Measurements from ENCODE around the gene SLC16A3. TPM values are rescaled to one million over a fixed set of nuclear protein-coding genes. Genes with fewer than 3 reads are reported as not detected.
"Not testable (repeated sequence)": the region's sequence is repeated elsewhere in the genome, so short reads cannot be mapped to it uniquely, and the experiment has no call there.

SLC16A3 gene
- total RNA-seq, 1 donor from 2014 or later, result 29.8 TPM

- no peaks in the 10 kb centered on the region for H3K27me3 Mint-ChIP-seq
- H3K4me1 Mint-ChIP-seq (ENCODE audit: unreplicated experiment), result peaks cover 12% of the 10 kb centered on the region
- H3K27ac Mint-ChIP-seq, result no peak overlapping the region
- no peak overlapping the region for H3K4me3 Mint-ChIP-seq
- H3K36me3 Mint-ChIP-seq, result peaks cover 5% of the 10 kb centered on the region
- no peak for TF ChIP-seq CTCF (conservative IDR thresholded peaks at IDR 0.05)
- no peaks in the 10 kb centered on the region for H3K9me3 Mint-ChIP-seq
- DNase-seq (ENCODE audit: extremely low spot score, unreplicated experiment), result no peak
Measured at GRCh38 chr17:82201498-82201910, 27.3 kb upstream of the SLC16A3 start.

- no peaks in the 10 kb centered on the region for H3K9me3 Mint-ChIP-seq
- peaks cover 12% of the 10 kb centered on the region for H3K4me1 Mint-ChIP-seq (ENCODE audit: unreplicated experiment)
- H3K27ac Mint-ChIP-seq, result no peak overlapping the region
- no peak for TF ChIP-seq CTCF (conservative IDR thresholded peaks at IDR 0.05)
- H3K4me3 Mint-ChIP-seq, result no peak overlapping the region
- no peak for DNase-seq (ENCODE audit: extremely low spot score, unreplicated experiment)
- H3K27me3 Mint-ChIP-seq, result no peaks in the 10 kb centered on the region
- peaks cover 3% of the 10 kb centered on the region for H3K36me3 Mint-ChIP-seq
Measured at GRCh38 chr17:82202981-82203380, 25.9 kb upstream of the SLC16A3 start.

DNA sequence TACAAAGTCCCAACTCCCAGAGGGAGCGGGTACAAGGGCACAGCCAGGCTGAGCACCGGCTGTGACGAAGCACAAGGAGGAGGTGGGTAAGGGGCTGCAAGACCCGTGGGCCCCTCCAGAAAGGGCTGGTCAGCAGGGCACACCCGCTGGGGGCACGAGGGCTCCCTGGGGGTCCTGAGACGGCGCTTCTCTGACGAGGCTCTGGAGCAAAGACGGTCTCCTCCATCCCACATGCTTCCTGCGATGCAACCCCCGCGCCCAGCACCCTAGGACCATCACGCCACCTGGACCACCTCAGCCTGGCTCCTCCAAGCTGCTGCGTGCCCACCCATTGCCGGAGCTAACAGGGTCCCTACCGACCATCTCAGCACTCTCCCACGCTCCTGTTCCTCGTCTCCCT, 24.9 kb upstream of the SLC16A3 start:
- Mint-ChIP-seq H3K27me3 (no peaks in the 10 kb centered on the region), H3K36me3 (no peaks in the 10 kb centered on the region), H3K4me1 (ENCODE audit: unreplicated experiment) (peaks cover 12% of the 10 kb centered on the region), H3K9me3 (no peaks in the 10 kb centered on the region), H3K4me3 (no peak overlapping the region), H3K27ac (no peak overlapping the region)
- no peak for DNase-seq (ENCODE audit: extremely low spot score, unreplicated experiment)
- TF ChIP-seq CTCF (conservative IDR thresholded peaks at IDR 0.05), result no peak

- no peak for TF ChIP-seq CTCF (conservative IDR thresholded peaks at IDR 0.05)
- H3K27ac Mint-ChIP-seq, result peak overlapping the region; percentile 98
Measured at GRCh38 chr17:82204831-82205719, 23.8 kb upstream of the SLC16A3 start.

DNA sequence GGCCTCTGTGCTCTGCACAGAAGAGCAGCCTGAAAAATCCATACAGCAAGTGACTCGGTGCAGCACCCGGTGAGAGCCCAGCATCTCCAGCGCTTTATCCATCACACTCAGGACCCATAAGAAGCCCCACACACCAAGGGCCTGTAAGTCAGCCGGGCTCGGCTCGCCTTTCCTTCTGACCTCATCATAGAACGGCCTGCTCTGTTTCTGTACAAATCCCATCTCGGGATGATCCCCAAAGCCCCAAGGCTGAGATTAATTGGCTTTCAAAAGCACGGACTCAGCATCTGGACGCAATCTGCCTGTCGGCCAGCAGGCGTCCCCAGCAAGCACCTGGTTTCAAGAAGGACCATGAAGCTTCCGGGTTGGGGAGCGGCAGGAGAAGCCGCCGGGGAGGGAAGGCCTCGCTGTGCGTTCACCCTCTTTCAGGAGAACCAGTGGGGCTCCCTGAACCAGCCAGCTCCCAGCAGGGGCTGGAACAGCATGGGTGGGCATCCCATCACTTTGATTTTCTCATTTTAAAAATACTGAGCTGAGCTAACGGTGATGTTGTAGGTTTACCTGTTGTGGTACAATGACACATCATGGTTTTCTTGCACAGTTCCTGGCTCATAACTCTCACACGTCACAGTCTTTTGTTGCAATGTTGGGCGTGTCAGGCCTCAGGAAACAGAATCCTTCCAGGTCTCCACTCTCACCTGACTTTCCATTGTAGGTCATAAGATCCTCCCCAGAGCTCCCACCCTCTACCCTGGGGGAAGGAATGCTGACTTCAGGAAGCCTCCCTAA, 22.9 kb upstream of the SLC16A3 start:
- Mint-ChIP-seq H3K4me3 (peak overlapping the region; percentile 76), H3K4me1 (ENCODE audit: unreplicated experiment) (peaks cover 12% of the 10 kb centered on the region), H3K9me3 (no peaks in the 10 kb centered on the region), H3K27me3 (no peaks in the 10 kb centered on the region), H3K36me3 (no peaks in the 10 kb centered on the region), H3K27ac (peak overlapping the region; percentile 98)
- DNase-seq (ENCODE audit: extremely low spot score, unreplicated experiment), result no peak
- TF ChIP-seq CTCF (conservative IDR thresholded peaks at IDR 0.05), result peak; percentile 88

More at GRCh38 chr17:82204831-82205719, 23.8 kb upstream of the SLC16A3 start:
- Mint-ChIP-seq H3K36me3 (no peaks in the 10 kb centered on the region), H3K4me1 (ENCODE audit: unreplicated experiment) (peaks cover 12% of the 10 kb centered on the region), H3K4me3 (no peak overlapping the region), H3K27me3 (no peaks in the 10 kb centered on the region), H3K9me3 (no peaks in the 10 kb centered on the region)
- DNase-seq (ENCODE audit: extremely low spot score, unreplicated experiment), result no peak

DNA sequence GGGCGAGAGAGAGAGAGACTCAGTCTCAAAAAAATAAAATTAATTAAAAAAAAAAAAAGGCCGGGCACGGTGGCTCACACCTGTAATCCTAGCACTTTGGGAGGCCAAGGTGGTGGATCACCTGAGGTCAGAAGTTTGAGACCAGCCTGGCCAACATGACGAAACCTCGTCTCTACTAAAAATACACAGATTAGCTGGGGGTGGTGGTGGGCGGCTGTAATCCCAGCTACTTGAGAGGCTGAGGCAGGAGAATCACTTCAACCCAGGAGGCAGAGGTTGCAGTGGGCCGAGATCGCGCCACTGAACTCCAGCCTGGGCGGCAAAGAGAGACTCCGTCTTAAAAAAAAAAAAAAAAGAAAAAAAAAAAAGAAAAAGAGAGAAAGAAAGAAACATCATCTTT, 18.2 kb upstream of the SLC16A3 start:
- not testable (repeated sequence) for H3K9me3 Mint-ChIP-seq; H3K27ac Mint-ChIP-seq; H3K4me1 Mint-ChIP-seq (ENCODE audit: unreplicated experiment); H3K36me3 Mint-ChIP-seq; DNase-seq (ENCODE audit: extremely low spot score, unreplicated experiment); H3K4me3 Mint-ChIP-seq; H3K27me3 Mint-ChIP-seq

Measured in type B pancreatic cell (in vitro differentiated cells).